ENCODE measurements around the gene CLEC2B.
"Not testable (repeated sequence)": the region's sequence is repeated elsewhere in the genome, so short reads cannot be mapped to it uniquely, and the experiment has no call there.

The CLEC2B gene

DNA sequence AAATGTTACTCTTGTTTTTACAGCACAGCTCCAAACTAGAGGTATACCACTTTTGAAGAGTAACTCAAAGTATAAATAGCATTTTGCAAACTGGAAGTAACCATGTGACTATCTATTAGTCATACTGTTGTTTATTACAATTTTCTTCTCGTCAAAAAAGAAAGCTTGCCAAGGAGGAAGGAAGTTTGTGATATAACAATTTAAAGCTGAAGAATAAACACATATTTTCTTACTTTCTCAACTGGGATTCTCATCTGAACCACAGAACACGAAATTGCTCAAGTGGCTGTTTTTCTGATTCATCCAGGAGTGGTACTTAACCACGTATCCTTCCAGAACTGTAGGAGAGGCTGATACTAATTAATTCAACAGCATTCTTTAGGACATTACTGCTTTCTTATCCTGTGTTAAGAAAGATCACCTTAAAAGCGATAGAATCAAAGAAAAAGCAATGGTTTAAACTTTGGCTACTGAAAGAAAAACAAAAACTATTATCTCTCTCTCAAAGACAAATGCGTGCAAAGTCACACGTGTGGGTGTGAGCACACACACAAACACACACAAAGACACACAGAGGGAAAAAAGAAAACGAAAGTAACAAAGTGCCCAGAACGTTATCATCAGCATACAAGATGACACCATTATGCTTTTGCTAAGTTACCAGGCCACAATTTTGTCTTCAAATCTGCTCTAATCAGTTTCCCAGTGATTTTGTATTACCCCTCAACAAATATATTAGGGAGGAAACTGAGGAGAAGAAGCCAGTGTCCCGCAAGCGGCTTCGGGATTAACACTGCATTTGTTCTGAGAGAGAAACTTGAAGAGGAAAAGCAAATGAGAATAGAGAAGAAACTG is at the start of gene CLEC2B:
TSS of gene CLEC2B (minus strand) at position 48 of the 855 bp plus-strand sequence.
- DNase-seq (ENCODE audit: low spot score) = peak; percentile 52

DNA sequence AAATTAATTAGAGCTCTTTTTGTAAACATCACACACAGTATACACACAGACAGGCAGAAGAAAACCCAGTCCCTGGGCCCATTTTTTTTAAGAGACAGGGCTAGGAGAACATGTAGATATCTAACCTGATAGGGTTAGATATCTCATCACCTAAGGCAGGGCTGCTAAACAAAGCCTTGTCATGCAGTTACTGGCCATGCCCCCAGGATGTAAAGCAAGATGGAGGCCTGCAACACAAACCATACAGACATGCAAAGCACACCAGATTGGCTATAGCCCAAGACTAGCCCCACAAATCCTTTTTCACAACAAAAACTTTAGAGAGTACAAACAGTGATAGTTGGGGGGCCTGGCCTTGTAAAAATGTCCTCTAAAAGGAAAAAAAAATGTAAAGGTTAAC is 42.6 kb upstream of the CLEC2B start:
- no peak for DNase-seq (ENCODE audit: low spot score)

DNA sequence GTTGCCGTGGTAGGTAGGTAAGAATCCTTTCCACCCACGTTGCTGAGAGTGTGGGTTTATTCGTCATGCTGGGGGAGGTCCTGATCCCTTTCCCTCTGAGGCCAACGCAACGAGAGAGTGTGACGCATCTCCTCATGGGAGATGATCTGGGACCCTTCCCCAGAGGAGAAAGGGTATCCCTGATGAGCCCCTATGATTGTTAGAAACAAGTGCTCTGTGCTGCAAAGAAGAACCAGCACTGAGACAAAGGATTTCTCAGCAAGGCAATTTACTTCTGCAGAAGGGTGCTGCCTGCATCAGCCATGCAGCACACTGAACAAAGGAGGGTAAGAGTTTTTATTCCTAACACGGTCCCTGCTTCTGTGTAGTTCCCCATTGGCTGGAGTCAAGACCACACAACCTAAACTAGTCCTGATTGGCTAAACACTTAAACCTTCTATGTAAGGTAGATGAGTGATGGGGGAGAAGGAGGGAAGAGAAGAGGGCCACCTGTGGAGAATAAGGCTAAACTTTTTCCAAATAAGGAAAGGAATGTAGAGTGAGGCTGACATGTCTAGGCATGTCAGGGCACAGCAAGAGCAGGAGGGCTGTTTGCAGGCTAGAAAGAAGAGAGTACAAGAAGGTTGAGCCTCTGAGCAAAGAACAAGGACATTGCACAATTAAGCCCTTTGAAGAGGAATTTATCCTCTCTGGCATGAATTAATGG is 41.7 kb upstream of the CLEC2B start:
- DNase-seq (ENCODE audit: low spot score) = no peak

DNA sequence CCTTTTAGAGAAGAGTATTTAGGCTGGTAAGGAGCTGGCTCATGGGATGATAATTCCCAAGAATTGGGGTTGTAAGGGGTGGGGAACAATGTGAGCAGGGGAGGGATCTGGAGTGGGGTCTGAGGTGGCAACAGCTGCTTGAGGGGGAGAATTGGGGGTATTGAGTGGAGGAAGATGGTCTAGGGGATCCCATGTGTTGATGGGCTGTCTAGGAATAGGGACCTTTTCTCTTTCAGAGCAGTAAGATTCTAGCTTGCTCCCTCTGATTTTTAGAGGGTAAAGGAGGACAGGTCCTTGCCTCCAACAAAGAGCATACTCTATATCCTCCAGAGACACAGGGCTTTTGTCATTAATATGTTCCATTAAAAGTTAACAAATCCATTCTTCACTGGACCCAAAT is 40.6 kb upstream of the CLEC2B start:
- DNase-seq (ENCODE audit: low spot score) = no peak

DNA sequence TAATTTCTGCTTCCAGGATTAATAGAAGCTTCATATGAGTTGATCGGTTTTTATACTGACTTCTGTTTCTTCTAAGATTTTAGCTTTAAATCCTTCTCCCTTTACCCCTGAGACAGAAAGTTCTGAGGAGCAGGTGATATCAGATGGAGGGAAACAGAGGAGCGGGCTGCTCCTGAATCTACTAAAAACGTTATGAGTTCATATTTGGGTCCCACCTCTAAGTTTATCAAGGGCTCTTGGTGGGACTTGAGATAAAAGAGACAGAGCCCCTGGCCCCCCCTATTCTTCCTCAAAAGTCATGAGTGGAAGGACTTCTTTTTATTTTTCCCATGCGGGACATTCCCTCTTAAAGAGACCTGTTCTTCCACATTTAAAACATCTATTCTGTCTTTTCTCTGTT is 39.2 kb upstream of the CLEC2B start:
- no peak for DNase-seq (ENCODE audit: low spot score)

DNA sequence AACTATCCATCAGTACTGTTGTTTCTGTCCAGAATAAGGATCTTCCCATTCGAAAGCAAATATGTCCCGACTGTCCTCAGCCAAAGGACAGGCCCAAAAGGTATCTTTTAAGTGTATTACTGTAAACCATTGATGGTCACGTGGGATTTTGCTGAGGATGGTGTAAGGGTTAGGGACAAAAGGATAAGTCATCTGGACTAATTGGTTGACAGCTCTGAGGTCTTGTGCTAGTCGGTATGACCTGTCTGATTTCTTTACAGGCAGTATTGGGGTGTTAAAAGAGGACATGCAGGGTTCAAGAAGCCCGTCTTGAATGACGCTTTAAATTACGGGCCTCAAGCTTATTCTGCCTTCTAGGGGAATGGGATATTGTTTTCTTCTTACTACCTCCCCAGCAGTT is 38.6 kb upstream of the CLEC2B start:
- DNase-seq (ENCODE audit: low spot score) = no peak

DNA sequence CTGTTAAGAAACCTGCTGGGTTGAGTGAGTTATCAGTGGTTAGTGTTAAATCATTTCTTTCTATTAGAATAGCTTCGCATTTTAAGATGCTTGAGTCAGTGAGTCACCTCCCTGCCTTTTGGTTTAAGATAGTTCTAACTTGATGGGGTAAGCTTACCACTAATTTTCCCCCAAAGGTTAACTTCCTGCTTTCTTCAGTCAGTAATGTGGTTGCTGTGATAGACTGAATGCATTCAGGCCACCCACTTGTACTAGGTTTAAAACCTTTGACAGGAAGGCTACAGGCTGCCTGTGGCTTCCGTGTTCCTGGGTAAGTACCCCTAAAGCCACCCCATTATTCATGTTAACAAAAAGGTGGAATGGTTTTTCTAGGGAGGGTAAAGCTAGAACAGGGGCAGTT is 37.7 kb upstream of the CLEC2B start:
- DNase-seq (ENCODE audit: low spot score) = no peak

DNA sequence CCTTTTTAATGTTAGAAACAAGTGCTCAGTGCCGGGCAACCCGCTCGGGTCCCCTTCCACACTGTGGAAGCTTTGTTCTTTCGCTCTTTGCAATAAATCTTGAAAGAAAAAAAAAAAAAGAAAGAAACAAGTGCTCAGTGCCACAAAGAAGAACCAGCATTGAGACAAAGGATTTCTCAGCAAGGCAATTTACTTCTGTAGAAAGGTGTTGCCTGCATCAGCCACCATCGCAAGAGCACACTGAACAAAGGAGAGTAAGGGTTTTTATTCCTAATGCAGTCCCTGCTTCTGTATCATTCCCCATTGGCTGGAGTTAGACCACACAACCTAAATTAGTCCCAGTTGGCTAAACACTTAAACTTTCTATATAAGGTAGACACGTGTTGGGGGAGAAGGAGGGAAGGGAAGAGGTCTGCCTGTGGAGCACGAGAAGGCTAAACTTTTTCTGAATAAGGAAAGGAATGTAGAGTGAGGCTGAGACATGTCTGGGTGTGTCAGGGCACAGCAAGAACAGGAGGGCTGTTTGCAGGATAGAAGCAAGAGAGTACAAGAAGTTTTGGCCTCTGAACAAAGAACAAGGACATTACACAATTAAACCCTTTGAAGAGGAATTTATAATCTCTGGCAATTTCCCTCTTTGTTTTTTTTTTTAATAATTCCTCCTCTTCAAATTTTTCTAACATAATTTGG is 33.5 kb upstream of the CLEC2B start:
- no peak for DNase-seq (ENCODE audit: low spot score)

DNA sequence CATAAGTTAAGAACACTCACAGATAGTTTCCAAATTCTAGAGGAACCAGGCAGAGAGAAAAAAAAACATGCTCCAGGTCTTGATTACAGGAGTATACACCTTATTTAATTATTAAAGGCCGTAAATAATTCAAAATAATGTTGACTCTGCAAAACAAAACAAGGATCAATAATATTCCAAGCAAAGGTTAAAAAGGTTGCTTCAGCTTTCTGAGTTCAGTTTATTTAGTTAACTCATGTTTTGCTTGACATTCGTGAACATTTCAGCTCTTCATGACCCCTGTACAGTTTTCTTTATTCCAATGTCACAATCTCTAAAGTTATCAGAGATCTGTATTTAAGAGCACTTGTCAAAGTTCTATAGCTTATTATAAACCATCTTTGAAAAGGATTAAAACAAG is 31.8 kb upstream of the CLEC2B start:
- DNase-seq (ENCODE audit: low spot score) = no peak

DNA sequence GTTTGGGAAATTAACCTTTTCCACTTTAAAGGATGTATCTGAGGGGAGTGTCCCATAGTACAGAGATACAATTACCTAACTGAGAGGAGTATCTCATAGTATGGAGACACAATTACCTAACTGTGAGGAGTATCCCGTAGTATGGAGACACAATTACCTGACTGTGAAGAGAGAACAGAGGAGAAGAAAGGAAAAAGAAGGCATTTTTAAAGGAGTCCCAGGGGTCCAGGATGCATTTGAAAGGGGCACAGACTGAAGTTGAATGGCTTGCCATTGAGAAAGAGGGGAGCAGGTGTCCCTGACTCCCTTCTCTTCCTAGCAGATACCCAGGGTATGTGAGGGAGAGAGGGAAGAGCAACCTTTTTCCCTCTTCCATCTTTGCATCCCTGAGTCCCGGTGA is 30.1 kb upstream of the CLEC2B start:
- DNase-seq (ENCODE audit: low spot score) = no peak

DNA sequence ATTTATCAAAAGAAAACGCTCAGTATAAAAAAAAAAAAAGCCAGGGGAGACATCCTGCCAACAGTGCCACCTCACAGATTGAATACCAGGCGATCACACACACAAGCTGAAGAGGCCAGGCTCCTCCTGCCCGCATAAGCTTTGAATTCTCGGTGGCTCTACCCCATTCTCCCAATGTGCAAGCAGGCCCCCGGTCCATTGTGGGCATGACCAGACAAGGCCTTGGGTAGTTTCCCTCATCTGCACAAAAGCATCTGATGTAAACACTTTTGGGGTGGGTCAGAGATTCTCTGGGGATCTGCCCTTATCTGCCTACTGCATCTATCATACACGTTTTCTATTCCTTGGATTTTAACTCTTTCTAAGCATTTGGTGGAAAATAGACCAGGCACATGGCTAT is 28.4 kb upstream of the CLEC2B start:
- no peak for DNase-seq (ENCODE audit: low spot score)

DNA sequence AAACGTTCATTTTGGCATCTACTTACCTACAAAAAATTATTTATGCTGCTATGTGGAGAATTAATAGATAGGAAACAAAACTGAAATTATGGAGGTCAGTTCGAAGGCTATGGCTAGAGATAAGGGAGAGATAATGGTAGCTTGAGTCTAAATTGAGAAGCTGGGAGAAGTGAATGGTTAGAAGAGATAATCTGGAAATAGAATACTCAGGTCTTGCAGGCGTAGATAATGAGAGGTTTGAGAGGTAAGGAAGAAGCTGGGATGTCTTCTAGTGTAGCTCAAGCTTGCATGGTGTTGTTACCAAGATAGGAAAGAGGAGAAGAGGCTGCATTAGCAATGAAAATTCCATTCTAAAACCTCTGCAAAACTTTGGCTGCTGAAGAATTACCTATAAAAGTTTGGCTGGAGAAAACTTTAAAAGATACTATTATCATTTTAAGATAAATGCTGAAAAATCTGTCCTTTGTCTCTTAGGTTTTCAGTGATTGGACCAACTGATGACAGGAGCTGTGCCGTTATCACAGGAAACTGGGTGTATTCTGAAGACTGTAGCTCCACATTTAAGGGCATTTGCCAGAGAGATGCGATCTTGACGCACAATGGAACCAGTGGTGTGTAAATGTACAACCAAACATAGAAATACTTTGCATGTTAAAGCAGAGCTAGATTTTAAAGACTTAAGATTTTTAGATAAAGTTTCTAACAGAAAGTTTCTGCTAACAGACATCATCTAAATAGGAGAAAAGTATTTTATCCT is 26.2 kb upstream of the CLEC2B start:
- DNase-seq (ENCODE audit: low spot score) = no peak

DNA sequence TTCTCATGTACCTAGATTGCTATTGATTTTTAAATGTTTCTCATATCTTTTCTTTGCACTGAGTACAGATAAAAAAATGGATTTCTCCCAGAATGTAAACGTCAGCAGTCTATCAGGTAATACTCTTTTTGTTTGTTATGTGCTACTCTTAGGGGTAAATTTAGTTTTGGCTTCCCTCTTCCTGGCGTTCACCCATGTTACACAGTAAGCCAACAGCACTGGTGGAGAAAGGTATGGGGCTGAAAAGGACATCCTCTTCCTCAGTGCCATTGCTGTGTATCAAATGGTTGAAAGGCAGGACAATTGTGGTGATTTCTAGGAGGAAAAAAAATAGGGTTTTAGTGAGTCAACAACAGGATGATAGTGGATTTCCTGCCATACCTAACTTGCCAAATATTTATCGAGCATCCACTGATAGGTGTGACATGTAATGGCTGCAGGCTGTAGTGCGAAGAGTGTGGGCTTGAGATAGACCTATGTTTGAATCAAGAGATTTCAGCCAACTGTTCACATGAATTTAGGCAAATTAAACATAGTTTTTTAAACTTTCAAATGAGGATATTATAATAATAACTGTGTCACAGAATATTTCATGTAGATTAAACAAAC is 19.6 kb upstream of the CLEC2B start:
- DNase-seq (ENCODE audit: low spot score) = no peak

DNA sequence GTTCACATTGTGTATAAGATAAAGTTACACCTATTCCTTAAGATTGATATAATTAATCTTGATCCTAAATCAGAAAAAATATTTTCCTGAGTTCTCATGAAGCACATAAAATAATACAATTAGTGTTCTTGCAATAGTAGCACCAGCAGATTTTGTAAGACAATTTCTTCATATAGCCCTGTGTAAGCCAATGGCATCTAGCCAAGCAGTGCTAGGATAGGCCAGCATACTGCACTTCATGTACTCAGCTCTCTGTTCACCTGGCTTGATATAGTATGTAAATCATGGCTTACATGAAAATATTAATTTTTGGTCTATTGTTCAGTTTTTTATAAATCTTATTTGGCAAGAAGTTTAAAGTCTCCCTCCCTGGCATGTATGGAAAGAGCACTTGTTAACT is 14.0 kb upstream of the CLEC2B start:
- no peak for DNase-seq (ENCODE audit: low spot score)

DNA sequence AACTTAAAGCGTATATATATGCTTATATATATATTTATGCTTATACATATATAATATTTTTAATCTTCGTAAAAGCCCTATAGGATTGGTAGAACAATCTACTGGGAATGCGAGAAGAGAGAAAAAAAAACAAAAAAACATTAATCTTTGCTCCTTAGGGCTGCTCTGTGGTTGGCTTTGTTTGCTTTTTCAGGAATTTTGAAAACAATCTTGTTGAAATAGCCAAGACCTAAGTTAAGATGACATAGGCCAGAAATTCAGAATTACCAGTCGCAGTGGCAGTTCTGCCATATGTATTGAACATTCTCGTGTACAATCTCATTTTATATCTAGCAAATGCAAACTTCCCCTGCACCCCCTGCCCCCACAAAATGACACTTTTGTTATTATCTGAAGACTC is 12.8 kb upstream of the CLEC2B start:
- DNase-seq (ENCODE audit: low spot score) = no peak

DNA sequence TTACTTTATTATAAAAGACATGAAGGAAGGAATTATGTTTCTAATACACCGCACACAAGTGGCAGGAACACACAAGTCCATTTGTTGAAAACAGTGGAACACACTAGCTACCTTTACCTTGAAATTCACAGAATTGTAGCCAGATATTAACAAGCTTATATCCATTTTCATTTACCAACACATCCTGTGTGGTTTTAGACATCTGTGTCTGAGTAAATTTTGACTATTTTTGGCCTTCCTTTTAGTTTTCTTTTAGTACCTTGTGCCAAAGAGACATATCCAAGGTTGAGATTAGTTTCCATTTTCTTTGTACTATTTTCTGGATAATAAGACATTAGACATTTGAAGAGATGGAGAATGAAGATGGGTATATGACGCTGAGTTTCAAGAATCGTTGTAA is 12.1 kb upstream of the CLEC2B start, which contains the start of gene KLRF2:
TSS of gene KLRF2 (plus strand) at position 244 of the 400 bp plus-strand sequence. CDS start at position 351, 107 bp downstream.
- no peak for DNase-seq (ENCODE audit: low spot score)

DNA sequence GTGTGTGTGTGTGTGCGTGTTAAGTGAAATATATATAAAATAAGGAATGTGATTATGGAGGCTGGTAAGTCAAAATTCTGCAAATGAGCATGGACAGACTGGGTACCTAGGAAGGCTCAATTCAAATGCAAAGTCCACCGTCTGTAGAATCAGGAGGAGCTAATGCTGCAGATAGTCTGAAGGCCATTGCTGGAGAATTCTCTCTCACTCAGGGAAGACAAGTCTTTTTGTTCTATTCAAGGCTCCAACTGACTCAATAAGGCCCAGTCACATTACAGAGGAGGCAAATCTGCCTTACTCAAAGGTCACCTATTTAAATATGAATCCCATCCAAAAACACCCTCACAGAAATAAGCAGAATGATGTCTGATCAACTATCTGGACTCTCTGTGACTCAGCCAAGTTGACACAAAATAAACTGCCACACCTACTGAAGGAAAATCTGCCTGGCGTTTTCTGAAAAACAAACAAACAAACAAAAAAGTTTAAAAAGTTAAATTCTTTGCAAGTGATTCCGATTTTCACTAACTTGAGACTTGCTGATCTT is 11.5 kb upstream of the CLEC2B start:
- no peak for DNase-seq (ENCODE audit: low spot score)

DNA sequence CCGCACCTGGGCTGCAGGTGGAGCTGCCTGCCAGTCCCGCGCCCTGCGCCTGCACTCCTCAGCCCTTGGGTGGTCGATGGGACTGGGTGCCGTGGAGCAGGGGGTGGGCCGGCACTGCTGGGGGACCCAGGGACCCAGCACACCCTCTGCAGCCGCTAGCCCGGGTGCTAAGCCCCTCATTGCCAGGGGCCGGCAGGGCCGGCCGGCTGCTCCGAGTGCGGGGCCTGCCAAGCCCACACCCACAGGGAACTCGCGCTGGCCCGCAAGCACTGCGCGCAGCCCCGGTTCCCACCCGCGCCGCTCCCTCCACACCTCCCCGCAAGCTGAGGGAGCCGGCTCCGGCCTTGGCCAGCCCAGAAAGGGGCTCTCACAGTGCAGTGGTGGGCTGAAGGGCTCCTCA is 7.0 kb upstream of the CLEC2B start:
- DNase-seq (ENCODE audit: low spot score) = not testable (repeated sequence)

DNA sequence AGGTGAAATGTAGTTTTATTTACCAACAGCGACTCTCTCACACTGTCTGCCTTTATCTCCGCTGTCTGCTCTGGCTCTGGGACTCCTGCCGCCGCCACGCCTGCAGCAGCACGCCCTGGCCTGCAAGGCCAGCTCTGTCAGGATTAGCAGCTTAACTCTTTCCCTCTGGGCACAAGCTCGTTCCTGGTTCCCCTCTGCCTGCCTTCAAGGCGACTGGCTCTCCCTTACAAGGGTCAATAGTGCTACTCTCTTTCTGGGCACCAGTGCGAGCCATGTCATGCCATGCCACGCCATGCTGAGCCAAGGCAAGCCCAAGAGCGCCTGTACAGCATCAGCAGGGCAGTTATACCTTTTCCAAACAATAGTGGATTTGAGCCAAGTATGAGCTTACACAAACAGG is 3.6 kb upstream of the CLEC2B start:
- DNase-seq (ENCODE audit: low spot score) = no peak

DNA sequence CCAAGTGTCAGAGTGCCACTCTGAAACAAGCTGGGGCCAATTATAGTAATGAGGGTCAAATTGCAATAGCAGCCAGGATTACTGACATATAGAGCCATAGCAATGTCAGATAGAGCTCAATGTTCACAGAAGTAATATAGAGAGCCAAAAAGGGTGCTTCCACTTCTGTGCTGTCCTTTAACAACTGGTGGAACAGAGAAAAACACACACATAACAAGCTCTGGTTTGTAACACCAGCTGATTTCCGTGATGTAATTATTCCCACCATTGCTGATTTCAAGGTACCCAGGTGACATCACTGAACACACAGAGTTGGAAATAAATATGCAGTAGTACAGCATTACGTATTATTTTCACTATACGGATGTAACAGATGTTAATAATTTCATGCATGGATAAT is 3.0 kb upstream of the CLEC2B start:
- no peak for DNase-seq (ENCODE audit: low spot score)

DNA sequence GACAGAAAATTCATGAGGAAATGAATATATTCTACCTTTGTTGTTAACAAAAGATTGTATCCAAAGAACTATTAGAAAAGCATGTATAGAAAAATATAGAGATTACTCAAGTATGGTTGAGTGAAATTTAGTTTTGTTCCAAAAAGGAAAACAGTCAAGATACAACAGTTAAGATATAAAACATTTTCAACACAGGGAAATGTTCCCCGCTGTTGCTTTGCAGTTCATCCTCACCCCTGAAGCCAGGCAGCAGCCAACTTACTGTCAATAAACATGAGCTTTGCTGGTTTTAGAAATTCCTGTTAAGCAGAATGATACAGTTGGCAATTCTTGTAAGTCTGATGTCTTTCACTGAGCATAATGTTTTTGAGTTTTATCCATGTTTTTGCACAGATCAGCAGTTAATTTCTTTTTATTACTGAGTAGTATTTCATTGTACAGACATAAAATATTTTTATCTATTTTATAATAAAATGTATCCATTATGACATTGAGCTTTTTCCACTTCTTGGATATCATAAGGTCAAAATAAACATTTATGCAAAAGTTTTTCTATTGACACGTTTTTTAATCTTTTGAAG is 1.2 kb upstream of the CLEC2B start:
- no peak for DNase-seq (ENCODE audit: low spot score)
